ENCODE results near the gene C9orf85.

GRCh38 chr9:71984831-71985281 lies 73.4 kb downstream of the C9orf85 start:
- TF ChIP-seq, protein P1, sequence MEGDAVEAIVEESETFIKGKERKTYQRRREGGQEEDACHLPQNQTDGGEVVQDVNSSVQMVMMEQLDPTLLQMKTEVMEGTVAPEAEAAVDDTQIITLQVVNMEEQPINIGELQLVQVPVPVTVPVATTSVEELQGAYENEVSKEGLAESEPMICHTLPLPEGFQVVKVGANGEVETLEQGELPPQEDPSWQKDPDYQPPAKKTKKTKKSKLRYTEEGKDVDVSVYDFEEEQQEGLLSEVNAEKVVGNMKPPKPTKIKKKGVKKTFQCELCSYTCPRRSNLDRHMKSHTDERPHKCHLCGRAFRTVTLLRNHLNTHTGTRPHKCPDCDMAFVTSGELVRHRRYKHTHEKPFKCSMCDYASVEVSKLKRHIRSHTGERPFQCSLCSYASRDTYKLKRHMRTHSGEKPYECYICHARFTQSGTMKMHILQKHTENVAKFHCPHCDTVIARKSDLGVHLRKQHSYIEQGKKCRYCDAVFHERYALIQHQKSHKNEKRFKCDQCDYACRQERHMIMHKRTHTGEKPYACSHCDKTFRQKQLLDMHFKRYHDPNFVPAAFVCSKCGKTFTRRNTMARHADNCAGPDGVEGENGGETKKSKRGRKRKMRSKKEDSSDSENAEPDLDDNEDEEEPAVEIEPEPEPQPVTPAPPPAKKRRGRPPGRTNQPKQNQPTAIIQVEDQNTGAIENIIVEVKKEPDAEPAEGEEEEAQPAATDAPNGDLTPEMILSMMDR (IDR thresholded peaks at IDR 0.05) = no peak
- TF ChIP-seq POLR2A (IDR thresholded peaks at IDR 0.05) = no peak
